Activated CD8-positive, alpha-beta memory T cell treated with anti-CD3 and anti-CD28 coated beads, Interleukin-2, amount 50 U/mL, for 4 hours (primary cell): ENCODE measurements around the gene BLVRA.
"Not testable (repeated sequence)": the region's sequence is repeated elsewhere in the genome, so short reads cannot be mapped to it uniquely, and the experiment has no call there.

Source experiments
- DNase-seq: peaks from one replicate; pipeline ENCODE4 v3.0.0-alpha.2; 2020

BLVRA gene

DNA sequence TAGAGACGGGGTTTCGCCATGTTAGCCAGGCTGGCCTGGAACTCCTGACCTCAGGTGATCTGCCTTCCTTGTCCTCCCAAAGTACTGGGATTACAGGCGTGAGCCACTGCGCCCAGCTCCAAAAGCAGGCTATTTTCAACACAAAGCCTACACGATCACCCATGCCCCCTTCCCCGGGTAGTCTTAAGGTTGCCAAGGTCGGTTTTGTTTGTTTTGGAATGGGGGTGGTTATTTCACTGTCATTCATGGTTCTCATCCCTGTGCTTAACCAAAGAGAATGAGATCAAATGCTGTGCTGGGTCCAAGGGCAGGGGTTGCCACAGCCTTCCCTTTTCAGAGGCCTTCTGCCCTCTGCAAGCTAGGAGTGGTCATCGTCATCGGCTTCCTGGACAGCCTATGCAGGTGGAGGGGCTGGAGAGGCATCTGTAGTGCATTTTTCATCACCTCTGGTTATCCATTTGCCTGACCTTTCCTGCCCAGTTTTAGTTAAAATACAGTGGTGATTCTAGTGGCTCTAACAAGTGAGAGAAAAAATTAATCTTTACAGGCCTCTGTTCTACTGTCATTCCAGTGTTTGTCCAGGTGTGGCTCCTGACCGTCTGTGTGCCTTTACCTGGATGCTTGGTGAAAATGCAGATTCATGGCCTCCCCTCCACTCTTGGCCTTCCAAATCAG is 11.4 kb downstream of the BLVRA start:
- DNase-seq, result no peak

- DNase-seq, result no peak
Observed at GRCh38 chr7:43771128-43771527, 12.6 kb downstream of the BLVRA start.

DNA sequence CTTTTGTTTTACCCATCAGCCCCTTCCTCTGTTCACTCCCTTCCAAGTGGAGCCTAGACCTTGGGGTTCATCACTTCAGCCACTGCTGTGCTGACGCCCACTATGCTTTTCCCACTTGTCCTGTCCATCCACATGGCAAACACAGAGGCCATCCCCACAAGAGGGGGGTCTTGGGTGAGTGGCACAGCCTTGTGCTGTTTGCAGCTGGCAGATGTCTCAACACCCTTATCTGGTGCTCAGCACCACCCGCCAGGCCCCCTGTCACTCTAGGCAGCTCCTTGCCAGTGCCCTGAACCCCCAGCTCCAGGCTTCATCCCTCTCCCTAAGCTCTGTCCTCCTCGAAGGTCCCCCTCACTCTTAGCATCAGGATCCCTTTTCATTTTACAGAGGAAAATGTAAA is 13.1 kb downstream of the BLVRA start:
- DNase-seq, result no peak

GRCh38 chr7:43773268-43773667 is 14.8 kb downstream of the BLVRA start:
- DNase-seq, result not testable (repeated sequence)

DNA sequence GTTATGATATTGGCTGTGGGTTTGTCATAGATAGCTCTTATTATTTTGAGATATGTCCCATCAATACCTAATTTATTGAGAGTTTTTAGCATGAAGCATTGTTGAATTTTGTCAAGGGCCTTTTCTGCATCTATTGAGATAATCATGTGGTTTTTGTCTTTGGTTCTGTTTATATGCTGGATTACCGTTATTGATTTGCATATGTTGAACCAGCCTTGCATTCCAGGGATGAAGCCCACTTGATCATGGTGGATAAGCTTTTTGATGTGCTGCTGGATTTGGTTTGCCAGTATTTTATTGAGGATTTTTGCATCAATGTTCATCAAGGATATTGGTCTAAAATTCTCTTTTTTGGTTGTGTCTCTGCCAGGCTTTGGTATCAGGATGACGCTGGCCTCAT is 16.8 kb downstream of the BLVRA start:
- DNase-seq, result not testable (repeated sequence)

DNA sequence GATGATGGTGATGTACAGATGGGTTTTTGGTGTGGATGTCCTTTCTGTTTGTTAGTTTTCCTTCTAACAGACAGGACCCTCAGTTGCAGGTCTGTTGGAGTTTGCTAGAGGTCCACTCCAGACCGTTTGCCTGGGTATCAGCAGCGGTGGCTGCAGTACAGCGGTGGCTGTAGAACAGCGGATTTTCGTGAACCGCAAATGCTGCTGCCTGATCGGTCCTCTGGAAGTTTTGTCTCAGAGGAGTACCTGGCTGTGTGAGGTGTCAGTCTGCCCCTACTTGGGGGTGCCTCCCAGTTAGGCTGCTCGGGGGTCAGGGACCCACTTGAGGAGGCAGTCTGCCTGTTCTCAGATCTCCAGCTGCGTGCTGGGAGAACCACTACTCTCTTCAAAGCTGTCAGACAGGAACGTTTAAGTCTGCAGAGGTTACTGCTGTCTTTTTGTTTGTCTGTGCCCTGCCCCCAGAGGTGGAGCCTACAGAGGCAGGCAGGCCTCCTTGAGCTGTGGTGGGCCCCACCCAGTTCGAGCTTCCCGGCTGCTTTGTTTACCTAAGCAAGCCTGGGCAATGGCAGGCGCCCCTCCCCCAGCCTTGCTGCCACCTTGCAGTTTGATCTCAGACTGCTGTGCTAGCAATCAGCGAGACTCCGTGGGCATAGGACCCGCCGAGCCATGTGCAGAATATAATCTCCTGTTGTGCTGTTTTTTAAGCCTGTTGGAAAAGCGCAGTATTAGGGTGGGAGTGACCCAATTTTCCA is 20.0 kb downstream of the BLVRA start:
- not testable (repeated sequence) for DNase-seq

DNA sequence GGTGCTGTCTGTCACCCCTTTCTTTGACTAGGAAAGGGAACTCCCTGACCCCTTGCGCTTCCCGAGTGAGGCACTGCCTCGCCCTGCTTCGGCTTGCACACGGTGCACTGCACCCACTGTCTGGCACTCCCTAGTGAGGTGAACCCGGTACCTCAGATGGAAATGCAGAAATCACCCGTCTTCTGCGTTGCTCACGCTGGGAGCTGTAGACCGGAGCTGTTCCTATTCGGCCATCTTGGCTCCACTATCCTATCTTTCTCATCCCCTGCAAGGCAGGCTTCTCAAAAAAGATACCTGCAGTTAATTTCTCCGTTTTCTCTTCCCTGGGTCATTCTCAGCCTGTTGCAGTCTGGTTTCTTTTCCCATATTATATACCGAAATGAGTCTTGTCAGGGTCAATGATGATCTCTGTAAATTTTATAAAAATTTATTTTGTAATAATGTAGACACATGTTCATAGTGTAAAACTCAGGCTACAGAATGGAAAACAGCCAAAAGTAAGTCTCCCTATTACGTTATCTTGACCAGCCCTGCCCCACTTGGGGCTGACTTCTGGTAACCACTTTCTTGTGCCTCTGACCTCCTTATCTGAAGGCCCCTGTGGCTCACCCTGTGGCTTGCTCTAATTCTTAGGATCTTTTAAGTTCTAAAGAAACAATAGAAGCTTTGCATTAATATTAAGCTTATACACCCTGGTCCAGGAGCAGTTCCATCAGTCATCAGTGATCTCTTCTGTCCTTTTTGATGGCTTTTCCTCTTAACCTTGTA is 20.7 kb downstream of the BLVRA start:
- DNase-seq, result no peak

DNA sequence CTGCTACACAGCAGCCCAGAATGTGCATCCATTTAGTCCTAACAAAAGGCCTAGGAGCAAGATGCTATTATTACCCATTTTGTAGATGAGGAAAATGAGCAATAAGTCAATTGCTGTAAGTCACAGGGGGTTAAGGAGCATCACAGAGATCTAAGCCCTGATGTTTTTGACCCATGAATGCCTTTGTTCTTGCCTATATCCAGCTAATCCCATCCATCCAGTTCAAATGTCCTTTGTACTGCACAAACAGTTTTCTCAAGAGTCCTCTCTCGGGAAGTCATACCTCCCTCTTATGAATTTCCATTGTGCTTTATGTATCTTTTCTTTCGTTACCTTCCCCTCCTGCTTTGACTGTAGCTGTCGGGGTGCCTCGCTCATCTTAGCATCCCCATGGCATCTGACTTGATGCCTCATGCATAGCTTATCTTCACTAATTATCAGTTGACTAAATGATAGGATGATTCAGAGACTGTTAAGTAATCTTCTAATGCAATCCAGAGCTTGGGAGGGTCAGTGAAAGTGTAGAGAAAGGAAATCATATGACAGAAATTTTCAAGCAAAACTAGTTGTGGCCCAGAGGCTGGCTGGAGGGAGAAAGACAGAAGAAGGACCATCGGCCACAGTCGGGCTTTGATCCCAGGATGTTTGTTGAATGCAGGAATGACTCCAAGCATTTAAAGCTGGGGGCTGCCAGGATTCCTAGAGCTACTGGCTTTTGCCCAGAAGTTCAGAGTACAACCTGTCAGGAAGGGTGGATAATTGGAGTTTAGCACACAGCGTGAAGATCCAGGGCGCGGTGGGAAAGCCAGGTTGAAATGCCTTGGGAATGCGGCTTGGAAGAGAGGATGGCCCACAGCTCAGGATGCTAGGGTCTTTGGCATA is 23.5 kb downstream of the BLVRA start:
- DNase-seq, result no peak

DNA sequence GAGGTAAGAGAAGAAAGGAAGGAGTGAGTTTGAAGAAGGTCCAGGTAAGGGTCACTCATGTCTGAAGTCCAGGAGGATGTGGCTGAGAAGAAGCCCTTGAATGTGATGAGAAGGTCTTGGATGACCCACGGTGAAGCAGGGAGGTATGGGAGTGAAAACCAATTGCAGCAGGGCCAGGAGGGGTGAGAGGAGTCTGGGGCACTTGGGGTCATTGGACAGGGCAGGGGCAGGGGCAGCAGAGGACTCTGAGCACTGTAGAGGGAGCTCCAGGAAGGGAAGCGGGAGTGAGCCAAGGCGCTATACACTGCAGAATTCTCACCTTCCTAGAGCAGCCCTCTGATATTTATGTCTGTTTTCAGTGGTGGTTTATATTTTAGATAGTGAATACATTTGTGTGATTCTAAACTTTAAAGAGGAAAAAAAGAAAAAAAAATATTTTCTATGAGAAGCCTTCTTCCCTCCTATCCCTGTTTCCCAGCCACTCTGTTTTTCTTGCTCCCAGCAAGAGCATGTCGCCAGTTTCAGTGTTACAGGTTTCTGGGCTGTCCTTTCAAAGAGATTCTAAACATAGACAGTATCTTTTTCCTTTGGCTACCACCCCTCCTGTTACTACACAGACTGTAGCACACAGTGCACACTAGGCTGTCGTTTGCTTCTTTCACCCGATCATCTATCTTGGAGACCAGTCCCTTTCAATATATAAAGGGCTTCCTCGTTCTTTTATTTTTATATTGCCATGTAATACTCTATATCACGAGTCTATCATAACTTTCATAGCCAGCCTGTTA is 24.5 kb downstream of the BLVRA start:
- no peak for DNase-seq

- DNase-seq, result no peak
Observed at GRCh38 chr7:43784030-43784584, 25.6 kb downstream of the BLVRA start.

DNA sequence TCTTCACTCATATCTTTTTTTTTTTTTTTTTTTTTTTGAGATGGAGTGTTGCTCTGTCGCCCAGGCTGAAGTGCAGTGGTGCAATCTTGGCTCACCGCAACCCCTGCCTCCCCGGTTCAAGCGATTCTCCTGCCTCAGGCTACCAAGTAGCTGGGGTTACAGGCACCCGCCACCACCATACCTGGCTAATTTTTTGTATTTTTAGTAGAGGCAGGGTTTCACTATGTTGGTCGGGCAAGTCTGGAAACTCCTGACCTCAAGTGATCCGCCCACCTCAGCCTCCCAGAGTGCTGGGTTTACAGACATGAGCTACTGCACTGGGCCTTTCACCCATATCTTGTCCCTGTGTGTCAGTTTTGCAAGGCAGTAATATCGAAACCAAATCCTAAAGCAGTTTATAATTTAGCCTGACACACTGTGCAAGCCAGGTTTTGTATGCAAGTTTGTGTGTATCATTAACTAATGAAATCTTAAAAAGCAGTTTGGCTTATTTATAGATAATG is 26.2 kb downstream of the BLVRA start:
- not testable (repeated sequence) for DNase-seq

DNA sequence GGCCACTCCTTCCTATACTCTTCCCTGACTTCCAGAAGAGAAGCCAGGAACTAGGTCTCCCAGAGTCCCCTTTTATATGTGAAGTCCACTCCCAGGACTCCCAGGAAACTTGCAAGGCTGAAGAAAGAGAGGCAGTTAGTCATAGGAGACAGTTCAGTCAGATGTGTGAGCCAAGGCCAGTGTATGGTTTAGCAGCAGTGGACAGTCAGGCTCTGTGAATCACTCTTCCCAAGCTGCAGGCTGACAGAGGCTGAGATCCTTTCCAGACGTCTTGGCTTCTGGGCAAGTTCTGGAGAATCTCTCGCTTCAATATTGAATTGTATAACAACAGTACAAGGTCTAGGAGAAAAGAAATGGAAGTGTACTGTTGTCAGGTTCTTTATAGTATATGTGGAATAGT is 26.9 kb downstream of the BLVRA start:
- no peak for DNase-seq

- DNase-seq, result no peak
Observed at GRCh38 chr7:43787771-43788170, 29.3 kb downstream of the BLVRA start.

GRCh38 chr7:43790006-43790405 is 31.5 kb downstream of the BLVRA start:
- no peak for DNase-seq

DNA sequence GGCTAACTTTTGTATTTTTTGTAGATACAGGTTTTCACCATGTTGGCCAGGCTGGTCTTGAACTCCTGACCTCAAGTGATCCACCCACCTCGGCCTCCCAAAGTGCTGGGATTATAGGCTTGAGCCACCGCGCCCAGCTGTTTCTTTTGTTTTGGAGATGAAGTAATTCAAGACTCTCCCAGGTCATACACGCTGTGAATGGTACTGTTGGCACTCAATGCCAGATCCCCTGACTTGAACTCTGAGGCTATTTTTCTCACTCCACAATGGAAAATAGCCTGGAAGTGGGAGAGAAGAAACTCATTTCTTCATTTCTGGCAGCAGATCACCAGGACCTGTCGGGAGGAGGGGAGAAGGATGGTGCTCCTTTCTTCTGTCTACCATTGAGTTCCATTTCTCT is 32.4 kb downstream of the BLVRA start:
- no peak for DNase-seq

GRCh38 chr7:43791665-43792064 is 33.2 kb downstream of the BLVRA start:
- no peak for DNase-seq

DNA sequence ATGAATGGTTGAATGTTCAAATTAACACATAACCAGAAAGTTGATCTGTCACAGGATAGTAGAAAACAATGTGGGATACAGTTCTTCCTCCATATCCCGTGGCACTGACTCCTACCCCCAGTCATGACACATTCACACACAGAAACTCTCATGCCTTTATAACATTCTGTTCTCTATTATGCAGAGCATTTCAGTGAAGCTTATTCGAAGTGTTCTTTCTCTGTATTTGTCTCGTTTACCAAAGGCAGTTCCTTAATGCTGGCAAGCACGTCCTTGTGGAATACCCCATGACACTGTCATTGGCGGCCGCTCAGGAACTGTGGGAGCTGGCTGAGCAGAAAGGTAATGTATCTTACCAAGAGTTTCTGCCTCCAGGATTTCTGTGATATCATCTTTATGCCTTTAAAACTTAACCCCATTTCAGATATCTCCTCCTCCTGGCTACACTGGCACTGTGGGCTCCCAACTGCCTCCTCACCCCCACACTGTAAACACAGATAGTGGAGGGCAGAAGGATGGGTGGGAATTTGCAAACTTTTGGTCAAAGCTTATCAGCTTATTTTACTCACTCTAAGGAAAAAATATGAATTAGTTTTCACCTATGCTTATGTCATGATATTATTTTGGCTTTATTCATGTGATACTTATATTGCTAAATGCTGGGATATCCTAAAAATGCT is 34.1 kb downstream of the BLVRA start:
- no peak for DNase-seq

GRCh38 chr7:43799605-43800004 is 41.1 kb downstream of the BLVRA start:
- DNase-seq, result no peak

DNA sequence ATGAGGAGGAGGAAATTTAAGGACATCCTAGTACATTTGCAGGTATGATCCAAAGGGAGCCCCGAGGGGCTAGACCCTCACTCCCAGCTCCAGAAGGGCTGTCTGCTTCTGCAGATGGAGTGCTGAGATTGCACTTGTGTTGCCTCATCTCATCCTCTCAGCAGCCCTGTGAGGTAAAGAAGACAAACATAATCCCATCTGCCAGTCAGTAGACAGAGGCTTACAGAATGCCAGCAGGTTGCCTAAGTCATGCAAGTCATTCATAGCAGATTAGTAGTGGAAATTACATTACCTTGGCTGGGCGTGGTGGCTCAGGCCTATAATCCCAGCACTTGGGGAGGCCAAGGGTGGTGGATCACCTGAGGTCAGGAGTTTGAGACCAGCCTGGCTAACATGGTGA is 45.4 kb downstream of the BLVRA start:
- DNase-seq, result no peak

DNA sequence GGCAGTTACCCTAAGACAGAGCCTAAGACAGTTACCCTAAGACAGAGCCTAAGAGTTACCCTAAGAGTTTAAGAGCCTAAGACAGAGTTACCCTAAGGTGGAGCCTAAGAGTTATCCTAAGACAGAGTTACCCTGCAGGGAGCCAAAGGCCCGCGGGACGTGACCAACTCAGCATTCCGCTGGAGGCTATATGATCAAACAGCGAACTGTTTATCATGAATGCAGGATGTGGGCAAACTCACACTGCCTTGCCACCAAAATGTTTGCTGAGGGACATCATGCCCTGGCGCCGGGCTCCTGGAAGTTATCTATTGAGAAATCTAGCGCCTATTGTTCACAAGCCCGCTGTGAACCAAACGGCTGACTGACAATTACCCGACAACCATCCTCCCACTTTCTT is 49.9 kb downstream of the BLVRA start:
- no peak for DNase-seq
